T-helper 2 cell treated with Interferon-gamma antibody and Interleukin-4, amounts not matched to agents 100 ng/mL and 5 ng/mL, for 36 hours (primary cell): ENCODE measurements around the gene ENAH. TPM values are rescaled to one million over a fixed set of nuclear protein-coding genes. Genes with fewer than 3 reads are reported as not detected.

Source experiments
- intact Hi-C: fragments of 100-400 bp; cut with micrococcal nuclease; formaldehyde crosslinking; loops from one replicate; pipeline ENCODE4 v1.15.1; 2023
- total RNA-seq: library from RNA; stranded (reverse); gene quantifications from 2 replicates; pipeline ENCODE4 v1.2.3, GENCODE V29; 2022

Gene ENAH
- total RNA-seq, 1 donor from 2014 or later = not detected

DNA sequence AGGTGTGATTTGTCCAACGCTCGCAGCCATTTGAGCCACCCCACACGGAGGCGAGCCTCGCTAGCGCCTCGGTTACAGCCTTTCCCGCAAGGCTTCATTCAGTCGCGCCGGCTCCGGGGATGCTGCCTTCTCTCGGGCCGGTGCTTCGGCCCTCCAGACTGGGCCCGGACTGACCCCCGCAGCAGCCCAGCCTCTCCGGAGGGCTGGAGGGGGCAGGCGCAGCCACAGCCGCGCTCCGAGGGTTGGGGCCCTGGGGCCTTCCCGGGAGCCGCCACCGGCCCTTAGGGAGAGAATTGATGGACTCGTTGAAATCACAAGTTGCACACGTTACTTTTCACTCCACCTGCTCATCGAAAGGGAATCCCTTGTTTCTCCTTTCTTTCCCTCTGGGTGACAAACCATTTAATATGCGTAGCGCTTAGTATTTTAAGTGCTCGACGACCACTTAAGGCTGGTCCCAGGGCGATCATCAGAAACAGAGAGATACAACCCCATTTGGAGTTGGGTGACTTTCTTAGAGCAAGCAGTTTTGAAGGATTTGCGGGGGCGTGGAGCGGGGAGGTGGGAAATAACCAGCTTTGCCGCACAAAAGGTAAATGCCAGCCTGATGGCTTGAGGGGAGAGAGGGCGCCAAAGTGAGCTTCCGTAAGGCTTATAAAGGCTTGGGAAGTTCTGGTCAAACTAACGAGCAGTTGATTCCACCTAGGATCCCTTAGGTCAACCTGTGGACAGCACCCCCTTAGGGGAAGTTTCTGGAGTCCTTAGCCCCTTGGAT is 24.6 kb upstream of the ENAH start:
- intact Hi-C loops = no loop called here

GRCh38 chr1:225674381-225674780 is 21.5 kb upstream of the ENAH start:
- intact Hi-C loops = no loop called here

DNA sequence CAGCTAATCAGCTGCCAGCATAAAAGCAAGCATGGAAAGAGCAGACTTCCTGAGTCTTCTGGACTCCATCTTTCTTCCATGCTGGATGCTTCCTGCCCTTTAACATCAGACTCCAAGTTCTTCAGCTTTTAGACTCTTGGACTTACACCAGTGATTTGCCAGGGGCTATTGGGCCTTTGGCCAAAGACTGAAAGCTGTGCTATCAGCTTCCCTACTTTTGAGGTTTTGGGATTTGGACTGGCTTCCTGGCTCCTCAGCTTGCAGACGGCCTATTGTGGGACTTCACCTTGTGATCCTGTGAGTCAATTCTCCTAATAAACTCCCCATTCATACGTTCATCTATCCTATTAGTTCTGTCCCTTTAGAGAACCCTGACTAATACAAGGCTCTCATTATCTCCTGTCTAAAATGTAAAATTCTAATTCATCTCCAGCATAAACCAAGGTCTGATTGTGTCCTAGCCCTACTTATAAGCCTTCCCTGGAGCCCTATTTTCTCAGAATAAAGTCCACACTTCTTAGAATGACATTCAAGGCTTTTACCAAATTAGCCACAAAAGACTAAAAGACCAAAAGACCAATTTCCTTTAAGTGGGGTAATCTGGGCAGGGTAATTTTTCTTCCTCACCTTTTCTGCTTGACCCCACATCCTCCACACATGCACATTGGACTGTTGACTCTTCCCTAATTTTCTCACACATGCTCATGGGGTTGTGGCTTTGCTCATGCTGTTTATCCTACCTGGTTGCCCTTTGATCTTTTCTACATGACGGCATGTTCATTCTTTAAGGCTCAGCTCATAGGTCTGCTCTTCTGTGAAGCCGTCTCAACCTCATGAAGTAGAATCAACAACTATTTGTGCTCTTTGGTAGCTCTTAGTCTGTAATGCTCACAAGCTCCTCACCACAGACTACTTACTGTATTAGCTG is 18.1 kb upstream of the ENAH start:
- intact Hi-C loops = no loop called here

GRCh38 chr1:225670356-225670755 is 17.4 kb upstream of the ENAH start:
- intact Hi-C loops = no loop called here

GRCh38 chr1:225668222-225668621 is 15.3 kb upstream of the ENAH start:
- intact Hi-C loops = no loop called here

DNA sequence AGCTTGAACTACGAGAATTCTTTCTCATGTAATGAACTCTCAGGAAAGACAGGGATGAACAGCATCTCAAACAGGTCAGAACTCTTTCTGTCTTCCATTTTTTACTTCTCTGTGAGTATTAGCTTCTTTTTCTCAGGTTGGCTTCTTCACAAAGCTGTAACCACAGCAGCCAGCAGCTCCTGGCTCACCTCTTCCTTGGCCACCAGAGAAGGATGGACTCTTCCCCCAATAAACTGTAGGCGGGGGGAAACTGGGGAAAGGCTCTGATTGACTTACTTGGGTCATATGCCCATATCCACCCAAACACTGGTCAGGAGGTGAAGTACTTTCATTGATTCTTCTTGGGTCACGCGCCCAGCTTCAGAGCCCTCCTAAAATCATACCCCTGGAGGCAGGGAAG is 14.4 kb upstream of the ENAH start:
- intact Hi-C loops = no loop called here

- intact Hi-C loops = no loop called here
These were observed 13.6 kb upstream of the ENAH start for GRCh38 chr1:225666495-225666894.

DNA sequence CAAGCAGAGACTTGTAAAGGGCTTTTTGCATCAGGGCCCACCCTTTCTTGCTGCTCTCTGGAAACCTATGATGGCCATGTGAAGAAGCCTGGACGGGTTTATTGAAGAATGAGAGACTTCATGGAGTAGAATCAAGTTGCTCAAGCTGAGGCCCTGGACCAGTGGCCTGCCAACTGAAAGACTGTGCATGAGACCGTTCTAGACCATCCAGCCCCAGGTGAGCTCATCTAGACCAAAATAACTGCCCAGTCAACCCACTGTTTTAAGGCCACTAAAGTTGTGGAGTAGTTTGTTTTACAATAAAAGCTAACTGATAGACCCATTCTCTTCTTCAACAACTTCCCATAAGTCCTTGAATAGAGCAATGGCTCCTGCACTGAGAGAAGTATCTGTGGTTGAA is 11.8 kb upstream of the ENAH start:
- intact Hi-C loops = no loop called here

GRCh38 chr1:225662155-225662554 is 9.2 kb upstream of the ENAH start:
- intact Hi-C loops = no loop called here

- intact Hi-C loops = no loop called here
These were observed 7.6 kb upstream of the ENAH start for GRCh38 chr1:225660544-225660946.

DNA sequence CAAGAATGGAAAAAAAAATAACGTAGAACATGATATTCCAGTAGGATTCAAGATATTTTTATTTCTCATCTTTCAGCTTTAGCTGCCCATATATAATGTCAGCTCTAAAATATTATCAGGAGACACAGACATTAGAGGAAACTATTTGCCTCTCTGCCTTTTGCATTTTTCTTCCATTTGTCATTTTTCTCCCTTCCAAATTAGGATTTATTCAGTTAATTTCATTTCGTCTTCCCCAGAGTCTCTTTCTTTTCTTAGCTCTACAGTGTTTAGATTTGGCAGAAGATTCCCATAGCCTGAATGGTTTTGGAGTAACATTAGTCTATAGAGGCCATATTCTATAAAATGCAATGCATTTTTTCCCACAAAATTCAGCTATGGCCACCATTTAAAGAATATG is 5.1 kb upstream of the ENAH start:
- intact Hi-C loops = loop anchor here (10.0 kb wide), 1 partner anchor 317 kb away; no protein-coding TSS in a partner anchor

GRCh38 chr1:225657462-225657989 is 4.6 kb upstream of the ENAH start:
- intact Hi-C loops = loop anchor here (10.0 kb wide), 1 partner anchor 317 kb away; no protein-coding TSS in a partner anchor

GRCh38 chr1:225656259-225656655 is 3.3 kb upstream of the ENAH start:
- intact Hi-C loops = loop anchor here (10.0 kb wide), 1 partner anchor 319 kb away; no protein-coding TSS in a partner anchor

DNA sequence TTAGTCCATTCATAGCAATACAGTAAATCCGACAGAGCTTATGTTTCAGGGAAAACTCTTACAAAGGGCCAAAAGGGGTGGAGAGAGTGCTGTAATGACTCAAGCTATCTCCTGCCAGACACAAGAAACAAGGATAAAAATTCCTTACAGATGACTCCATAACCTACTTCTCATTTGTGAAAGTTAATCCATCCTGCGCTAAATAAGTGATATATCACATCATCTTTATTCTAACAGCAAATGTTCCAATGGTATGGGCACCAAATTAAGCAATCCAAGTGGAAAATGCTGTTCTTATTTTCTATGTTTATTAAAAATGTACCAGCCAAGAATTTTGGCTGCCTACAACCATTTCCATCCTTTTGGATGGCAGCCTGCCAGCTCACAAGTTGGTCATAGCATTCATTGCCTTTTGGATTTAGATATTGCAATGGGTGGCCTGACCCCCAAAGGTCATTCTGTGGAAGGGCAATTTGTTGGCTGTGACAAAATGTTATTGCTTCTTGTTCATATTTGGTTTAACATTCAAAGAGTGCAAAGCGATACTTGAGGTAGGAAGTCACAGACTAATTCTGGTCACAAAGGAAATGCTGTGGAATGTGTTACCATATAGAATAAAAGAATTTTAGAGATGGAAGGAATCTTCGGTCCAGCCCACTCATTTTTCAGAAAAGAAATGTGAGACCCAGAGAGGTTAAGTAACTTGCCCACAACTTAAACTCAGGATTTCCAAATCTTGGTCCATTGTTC is 2.8 kb upstream of the ENAH start:
- intact Hi-C loops = loop anchor here (10.0 kb wide), 1 partner anchor 319 kb away; no protein-coding TSS in a partner anchor

DNA sequence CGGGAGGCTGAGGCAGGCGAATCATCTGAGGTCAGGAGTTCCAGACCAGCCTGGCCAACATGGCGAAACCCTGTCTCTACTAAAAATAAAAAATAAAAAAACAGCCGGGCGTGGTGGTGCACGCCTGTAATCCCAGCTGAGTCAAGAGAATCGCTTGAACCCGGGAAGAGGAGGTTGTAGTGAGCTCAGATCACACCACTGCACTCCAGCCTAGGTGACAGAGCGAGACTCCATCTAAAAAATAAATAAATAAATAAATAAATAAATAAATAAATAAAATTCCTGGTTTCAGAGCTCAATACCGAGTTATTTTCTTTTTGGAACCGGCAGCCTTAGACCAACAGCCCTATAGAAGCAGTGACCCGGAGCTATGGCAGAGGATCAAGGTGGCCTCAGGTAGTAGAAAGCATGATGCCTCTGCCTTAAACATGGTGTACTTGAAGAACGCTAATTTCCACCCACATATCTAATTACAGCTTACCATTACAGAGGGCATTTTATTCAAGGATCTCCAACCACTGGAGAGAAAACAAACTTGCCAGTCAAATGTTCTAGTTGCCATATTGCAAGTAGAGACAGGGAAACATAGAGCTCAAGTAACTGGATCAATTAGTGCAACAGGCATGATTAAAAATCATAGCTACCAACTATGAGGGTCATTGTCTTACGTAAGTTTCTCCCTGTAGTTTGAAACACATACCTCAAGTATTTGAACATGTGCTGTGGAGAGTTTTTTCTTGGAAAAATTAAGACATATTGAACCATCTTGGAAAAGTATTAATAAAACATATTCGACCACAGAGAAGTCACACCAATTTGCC is 2.0 kb upstream of the ENAH start:
- intact Hi-C loops = loop anchor here (10.0 kb wide), 1 partner anchor 320 kb away; no protein-coding TSS in a partner anchor

- intact Hi-C loops = loop anchor here (10.0 kb wide), 1 partner anchor 321 kb away; no protein-coding TSS in a partner anchor
These were observed 1.3 kb upstream of the ENAH start for GRCh38 chr1:225654277-225654597.

DNA sequence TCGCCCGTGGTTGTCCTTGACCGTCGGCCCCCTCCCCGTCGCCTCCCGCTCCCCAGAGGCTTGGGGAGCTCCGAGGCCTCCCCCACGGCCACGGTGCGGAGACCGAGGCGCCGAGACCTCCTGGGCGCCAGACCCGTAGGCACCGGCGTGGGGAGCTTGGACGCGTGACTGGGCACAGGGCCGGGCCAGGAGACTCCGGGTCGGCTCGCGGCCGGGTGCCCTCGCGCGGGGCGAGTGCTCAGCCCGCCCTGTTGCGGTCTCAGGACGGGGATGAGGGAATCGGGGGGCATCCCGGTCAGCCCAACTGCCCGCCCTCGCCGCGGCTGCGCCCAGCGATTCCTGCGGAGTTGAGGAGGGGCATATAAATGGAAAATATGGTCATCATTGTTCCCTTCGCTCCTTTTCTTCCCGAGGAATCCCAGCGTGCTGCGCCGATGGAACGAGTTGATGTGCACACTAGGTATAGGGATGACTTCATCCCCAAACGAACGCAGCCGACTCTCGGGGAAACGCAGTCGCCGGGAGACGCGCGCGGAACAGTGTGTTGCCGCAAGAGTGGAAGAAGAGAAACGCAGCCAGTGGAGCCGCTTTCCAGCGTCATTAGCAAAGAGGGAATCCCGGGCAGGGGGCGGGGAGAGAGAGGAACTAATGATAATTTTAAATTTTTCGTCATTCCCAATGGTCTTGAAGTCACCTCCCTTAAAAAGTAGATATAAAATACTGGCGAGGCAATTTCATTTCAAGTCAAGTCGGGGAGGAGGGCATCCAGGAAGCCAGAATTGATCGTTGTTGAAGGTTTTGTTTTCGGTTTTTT is 747 bp upstream of the ENAH start:
- intact Hi-C loops = loop anchor here (10.0 kb wide), 1 partner anchor 321 kb away; no protein-coding TSS in a partner anchor

DNA sequence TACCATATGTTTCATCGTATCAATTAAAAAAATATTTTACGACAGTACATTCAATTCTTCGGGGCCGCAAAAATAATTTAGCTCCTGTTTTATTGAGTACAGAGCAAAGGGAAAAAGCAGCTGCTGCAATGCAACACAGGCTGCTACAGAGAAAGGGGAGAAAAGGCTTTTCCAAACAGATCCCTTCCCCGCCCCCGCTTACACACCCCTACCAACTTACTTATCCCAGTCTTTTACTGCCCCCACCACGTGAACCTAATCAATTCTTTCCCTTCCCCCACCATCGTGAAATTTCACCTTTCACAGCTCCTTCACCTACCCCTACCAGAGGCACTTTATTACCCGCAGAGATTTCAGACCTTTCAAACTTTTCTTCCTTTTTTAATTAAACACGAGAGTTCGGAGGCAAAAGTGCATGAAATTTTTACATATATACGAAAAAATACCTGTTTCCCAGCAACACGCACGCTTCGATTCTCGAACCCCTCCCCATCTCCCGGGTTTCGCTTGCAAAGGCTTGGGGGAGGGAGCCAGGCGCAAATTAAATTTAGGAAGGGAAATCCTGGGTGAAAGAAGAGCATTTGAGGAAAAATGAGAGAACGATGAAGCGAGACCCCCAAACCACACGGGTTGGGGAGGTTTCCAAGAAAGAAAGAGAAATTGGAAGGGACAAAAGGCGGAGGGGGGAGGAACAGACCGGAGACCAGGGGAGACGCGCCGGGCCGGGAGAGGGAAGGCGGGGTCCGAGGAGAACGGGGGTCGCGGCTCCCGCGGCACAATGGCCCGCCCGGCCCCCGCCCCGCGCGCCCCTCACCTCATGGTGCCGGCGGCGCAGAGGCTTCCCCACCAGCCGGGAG is 823 bp downstream of the ENAH start:
- intact Hi-C loops = loop anchor here (10.0 kb wide), 1 partner anchor 323 kb away; no protein-coding TSS in a partner anchor
